Caco-2 (cell line): ENCODE data around the gene NRP1. TPM values are rescaled to one million over a fixed set of nuclear protein-coding genes. Genes with fewer than 3 reads are reported as not detected.
"Not testable (repeated sequence)": the region's sequence is repeated elsewhere in the genome, so short reads cannot be mapped to it uniquely, and the experiment has no call there.

Experiments used
- BruUV-seq: library from RNA; stranded (reverse); fragments of 400-500 nt; replicated peaks from 2 replicates; lab custom pipeline; 2021; lab: Mats Ljungman, UMichigan
- CTCF ChIA-PET: fragments of 300-600 bp; sonication (Branson Sonifier 250); formaldehyde crosslinking; loops from one replicate; lab custom pipeline; 2022; ENCODE audit warnings: antibody characterized with exemption; lab: Charles Lee
- POLR2A ChIA-PET: fragments of 300-600 bp; sonication (Branson Sonifier 250); formaldehyde crosslinking; loops from one replicate; lab custom pipeline; 2022; ENCODE audit warnings: antibody characterized with exemption; lab: Charles Lee
- DNase-seq, 2 experiments: peaks; one replicate each; pipeline versions ENCODE4 v3.0.0 to v3.0.0-alpha.2; 2020 to 2022
- H3K27me3 ChIP-seq: replicated peaks from 2 replicates; pipeline ENCODE4 v1.6.0; 2011; ENCODE audit warnings: low read length; ENCODE audit not compliant: control insufficient read depth, insufficient read depth
- H3K36me3 ChIP-seq: 2 replicates; pipeline ENCODE4 v1.5.1; 2011; ENCODE audit warnings: low read length; ENCODE audit not compliant: control insufficient read depth, insufficient read depth
- H3K4me1 ChIP-seq: fragments of 250-450 bp; sonication (Bioruptor Pico); 2 replicates; pipeline ENCODE4 v1.5.1; 2020; ENCODE audit warnings: mild to moderate bottlenecking
- H3K4me3 ChIP-seq: 2 replicates; pipeline ENCODE4 v1.5.1; 2011; ENCODE audit warnings: low read depth, mild to moderate bottlenecking, control low read depth, low read length
- H3K9me3 ChIP-seq: fragments of 250-450 bp; sonication (Bioruptor Pico); 2 replicates; pipeline ENCODE4 v1.5.1; 2020; ENCODE audit warnings: mild to moderate bottlenecking, moderate library complexity
- H3K27ac Mint-ChIP-seq: one replicate; pipeline ENCODE4 v1.8.0; 2022; ENCODE audit warnings: mixed read lengths; ENCODE audit not compliant: unreplicated experiment
- H3K27me3 Mint-ChIP-seq: one replicate; pipeline ENCODE4 v1.8.0; 2022; ENCODE audit warnings: mixed read lengths; ENCODE audit not compliant: insufficient read depth, unreplicated experiment
- H3K36me3 Mint-ChIP-seq: one replicate; pipeline ENCODE4 v1.8.0; 2022; ENCODE audit warnings: mild to moderate bottlenecking, mixed read lengths; ENCODE audit not compliant: insufficient read depth, unreplicated experiment
- H3K4me1 Mint-ChIP-seq: one replicate; pipeline ENCODE4 v1.8.0; 2022; ENCODE audit warnings: low read depth, mixed read lengths; ENCODE audit not compliant: unreplicated experiment
- H3K4me3 Mint-ChIP-seq: one replicate; pipeline ENCODE4 v1.8.0; 2022; ENCODE audit warnings: mild to moderate bottlenecking, moderate library complexity, mixed read lengths; ENCODE audit not compliant: unreplicated experiment
- H3K9me3 Mint-ChIP-seq: one replicate; pipeline ENCODE4 v1.8.0; 2022; ENCODE audit warnings: mixed read lengths; ENCODE audit not compliant: unreplicated experiment
- CTCF ChIP-seq, 2 experiments: fragments of 200-600 bp in 1 of 2; IDR thresholded peaks; 1 replicate in 1 of 2; 2 replicates in 1 of 2; pipeline versions ENCODE4 v1.5.1 to v1.8.0; 2011 to 2022; ENCODE audit warnings: antibody characterized with exemption in 1 of 2, control low read depth in 1 of 2, inconsistent platforms in 1 of 2, low read depth in 1 of 2, low read length in 1 of 2, mild to moderate bottlenecking in 1 of 2, moderate library complexity in 1 of 2; ENCODE audit not compliant: insufficient read depth in 1 of 2, severe bottlenecking in 1 of 2, unreplicated experiment in 1 of 2
- intact Hi-C: fragments of 100-400 bp; cut with micrococcal nuclease; formaldehyde crosslinking; loops from one replicate; pipeline ENCODE4 v1.10.0; 2022; ENCODE audit not compliant: unreplicated experiment
- total RNA-seq: library from RNA; stranded (reverse); gene quantifications from 2 replicates; pipeline ENCODE4 v1.2.3, GENCODE V29; 2022

NRP1 gene
- total RNA-seq, 1 experiment from 2014 or later: 123 TPM

- no peaks in the 10 kb centered on the region for H3K4me1 ChIP-seq
- BruUV-seq: no TSS peak
Observed at GRCh38 chr10:33142295-33142694, 192.2 kb downstream of the NRP1 start.

GRCh38 chr10:33141251-33141650 is 193.2 kb downstream of the NRP1 start:
- H3K4me3 Mint-ChIP-seq: no peak overlapping the region
- H3K36me3 Mint-ChIP-seq: no peaks in the 10 kb centered on the region
- intact Hi-C loops: no loop called here
- H3K27me3 Mint-ChIP-seq: no peaks in the 10 kb centered on the region
- H3K9me3 Mint-ChIP-seq: peaks cover 19% of the 10 kb centered on the region
- DNase-seq: no peak
- ChIA-PET POLR2A (no interaction called here), CTCF (no interaction called here)
- H3K4me1 ChIP-seq: no peaks in the 10 kb centered on the region
- H3K4me3 ChIP-seq: no peak overlapping the region
- no peaks in the 10 kb centered on the region for H3K4me1 Mint-ChIP-seq
- no peak overlapping the region for H3K27ac Mint-ChIP-seq
- no peaks in the 10 kb centered on the region for H3K9me3 ChIP-seq
- TF ChIP-seq CTCF (IDR thresholded peaks at IDR 0.05; ENCODE audit: insufficient read depth in 1 of 2, low read depth in 1 of 2, low read length in 1 of 2, severe bottlenecking in 1 of 2, unreplicated experiment in 1 of 2): no peak
- no TSS peak for BruUV-seq
- no peaks in the 10 kb centered on the region for H3K27me3 ChIP-seq
- no peaks in the 10 kb centered on the region for H3K36me3 ChIP-seq

More at GRCh38 chr10:33142295-33142694, 192.2 kb downstream of the NRP1 start:
- intact Hi-C loops: no loop called here
- H3K4me3 Mint-ChIP-seq: no peak overlapping the region
- Histone ChIP-seq H3K4me3 (no peak overlapping the region), H3K36me3 (no peaks in the 10 kb centered on the region), H3K27me3 (no peaks in the 10 kb centered on the region), H3K9me3 (no peaks in the 10 kb centered on the region)
- ChIA-PET POLR2A (no interaction called here), CTCF (no interaction called here)
- no peak overlapping the region for H3K27ac Mint-ChIP-seq
- H3K36me3 Mint-ChIP-seq: no peaks in the 10 kb centered on the region
- peaks cover 22% of the 10 kb centered on the region for H3K9me3 Mint-ChIP-seq
- DNase-seq: no peak
- TF ChIP-seq CTCF (IDR thresholded peaks at IDR 0.05; ENCODE audit: insufficient read depth in 1 of 2, low read depth in 1 of 2, low read length in 1 of 2, severe bottlenecking in 1 of 2, unreplicated experiment in 1 of 2): no peak
- no peaks in the 10 kb centered on the region for H3K27me3 Mint-ChIP-seq
- H3K4me1 Mint-ChIP-seq: no peaks in the 10 kb centered on the region

GRCh38 chr10:33139181-33139646 is 195.3 kb downstream of the NRP1 start:
- no peaks in the 10 kb centered on the region for H3K27me3 ChIP-seq
- H3K4me1 Mint-ChIP-seq: no peaks in the 10 kb centered on the region
- peaks cover 19% of the 10 kb centered on the region for H3K9me3 Mint-ChIP-seq
- no peaks in the 10 kb centered on the region for H3K27me3 Mint-ChIP-seq
- no peak for TF ChIP-seq CTCF (IDR thresholded peaks at IDR 0.05; ENCODE audit: insufficient read depth in 1 of 2, low read depth in 1 of 2, low read length in 1 of 2, severe bottlenecking in 1 of 2, unreplicated experiment in 1 of 2)
- no peaks in the 10 kb centered on the region for H3K36me3 Mint-ChIP-seq
- no peaks in the 10 kb centered on the region for H3K36me3 ChIP-seq
- intact Hi-C loops: no loop called here
- POLR2A ChIA-PET: no interaction called here
- no peak overlapping the region for H3K4me3 ChIP-seq
- CTCF ChIA-PET: no interaction called here
- DNase-seq: no peak
- no peaks in the 10 kb centered on the region for H3K4me1 ChIP-seq
- no peak overlapping the region for H3K27ac Mint-ChIP-seq
- no peaks in the 10 kb centered on the region for H3K9me3 ChIP-seq
- BruUV-seq: no TSS peak
- no peak overlapping the region for H3K4me3 Mint-ChIP-seq

GRCh38 chr10:33138686-33139085 is 195.8 kb downstream of the NRP1 start:
- intact Hi-C loops, H3K27me3 ChIP-seq, POLR2A ChIA-PET, H3K4me3 ChIP-seq, H3K27me3 Mint-ChIP-seq, H3K36me3 ChIP-seq, H3K4me1 ChIP-seq, H3K27ac Mint-ChIP-seq, H3K4me1 Mint-ChIP-seq, H3K4me3 Mint-ChIP-seq, CTCF ChIA-PET, H3K9me3 ChIP-seq, DNase-seq, BruUV-seq, H3K36me3 Mint-ChIP-seq: not testable (repeated sequence)
- H3K9me3 Mint-ChIP-seq: peaks cover 19% of the 10 kb centered on the region
